ENCODE measurements around the gene SPNS1.

The SPNS1 gene

GRCh38 chr16:29028457-29029167, 54.0 kb downstream of the SPNS1 start:
- no peak for DNase-seq (ENCODE audit: low read depth)
- H3K4me3 ChIP-seq (replicated peaks; ENCODE audit: low read depth, low read length): no peak overlapping the region
- no peak for TF ChIP-seq CTCF (IDR thresholded peaks at IDR 0.05; ENCODE audit: low read length, missing control alignments)

- no peak for TF ChIP-seq CTCF (IDR thresholded peaks at IDR 0.05; ENCODE audit: low read length, missing control alignments)
- H3K4me3 ChIP-seq (replicated peaks; ENCODE audit: low read depth, low read length): no peak overlapping the region
- DNase-seq (ENCODE audit: low read depth): peak; percentile 95
These were observed 54.8 kb downstream of the SPNS1 start for GRCh38 chr16:29029168-29029994.

- no peak overlapping the region for H3K4me3 ChIP-seq (replicated peaks; ENCODE audit: low read depth, low read length)
- no peak for TF ChIP-seq CTCF (IDR thresholded peaks at IDR 0.05; ENCODE audit: low read length, missing control alignments)
- DNase-seq (ENCODE audit: low read depth): no peak
These were observed 55.7 kb downstream of the SPNS1 start for GRCh38 chr16:29030086-29030840.
